ENCODE data around the gene MPO. TPM values are rescaled to one million over a fixed set of nuclear protein-coding genes. Genes with fewer than 3 reads are reported as not detected.

The MPO gene
- total and polyA plus RNA-seq, 2 of the 8 experiments (the other 6 are each of a cell fraction or from before 2014, with no cell fraction given): 0.06 to 0.74 TPM

DNA sequence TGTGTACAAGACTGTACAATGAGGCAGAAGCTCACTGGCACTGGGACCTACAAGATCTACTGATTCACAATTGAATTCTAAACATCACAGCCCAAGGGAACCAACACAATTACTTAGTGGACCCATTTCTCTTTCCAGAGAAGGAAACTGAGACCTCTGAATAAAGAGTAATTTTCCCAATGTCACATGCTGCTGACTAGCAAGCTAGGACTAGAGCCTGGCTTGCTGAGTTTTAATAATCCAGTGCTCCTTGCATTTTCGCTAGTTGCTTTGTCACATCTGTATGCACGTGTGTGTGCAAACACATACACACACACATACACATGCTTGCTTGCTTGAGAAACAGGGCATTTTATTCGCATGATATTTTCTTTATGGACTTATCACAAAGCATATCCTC lies 46.2 kb downstream of the MPO start:
- no peak for FAIRE-seq
- no peak overlapping the region for H3K27ac ChIP-seq (ENCODE audit: low read depth, low read length)

More for the DNA sequence above, 46.2 kb downstream of the MPO start:
- no peak overlapping the region for H3K18ac ChIP-seq (ENCODE audit: extremely low read depth, low read length)
- TF ChIP-seq, protein P1, sequence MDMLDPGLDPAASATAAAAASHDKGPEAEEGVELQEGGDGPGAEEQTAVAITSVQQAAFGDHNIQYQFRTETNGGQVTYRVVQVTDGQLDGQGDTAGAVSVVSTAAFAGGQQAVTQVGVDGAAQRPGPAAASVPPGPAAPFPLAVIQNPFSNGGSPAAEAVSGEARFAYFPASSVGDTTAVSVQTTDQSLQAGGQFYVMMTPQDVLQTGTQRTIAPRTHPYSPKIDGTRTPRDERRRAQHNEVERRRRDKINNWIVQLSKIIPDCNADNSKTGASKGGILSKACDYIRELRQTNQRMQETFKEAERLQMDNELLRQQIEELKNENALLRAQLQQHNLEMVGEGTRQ (IDR thresholded peaks at IDR 0.05; ENCODE audit: low read length): no peak
- TF ChIP-seq RXRA (IDR thresholded peaks at IDR 0.05; ENCODE audit: insufficient read depth, low read depth, low read length) (no peak), POLR2A (IDR thresholded peaks at IDR 0.05; ENCODE audit: control extremely low read depth in 1 of 2, low read depth in 2 of 2, low read length in 2 of 2) (no peak), TAF7 (optimal IDR thresholded peaks at IDR 0.05; ENCODE audit: borderline replicate concordance, low read depth, low read length) (no peak), ASH2L (IDR thresholded peaks at IDR 0.05; ENCODE audit: low read length) (no peak), CHD1 (IDR thresholded peaks at IDR 0.05; ENCODE audit: low read depth, low read length) (no peak), POLR2AphosphoS5 (IDR thresholded peaks at IDR 0.05; ENCODE audit: low read depth, low read length) (no peak)
- TF ChIP-seq, protein P2, sequence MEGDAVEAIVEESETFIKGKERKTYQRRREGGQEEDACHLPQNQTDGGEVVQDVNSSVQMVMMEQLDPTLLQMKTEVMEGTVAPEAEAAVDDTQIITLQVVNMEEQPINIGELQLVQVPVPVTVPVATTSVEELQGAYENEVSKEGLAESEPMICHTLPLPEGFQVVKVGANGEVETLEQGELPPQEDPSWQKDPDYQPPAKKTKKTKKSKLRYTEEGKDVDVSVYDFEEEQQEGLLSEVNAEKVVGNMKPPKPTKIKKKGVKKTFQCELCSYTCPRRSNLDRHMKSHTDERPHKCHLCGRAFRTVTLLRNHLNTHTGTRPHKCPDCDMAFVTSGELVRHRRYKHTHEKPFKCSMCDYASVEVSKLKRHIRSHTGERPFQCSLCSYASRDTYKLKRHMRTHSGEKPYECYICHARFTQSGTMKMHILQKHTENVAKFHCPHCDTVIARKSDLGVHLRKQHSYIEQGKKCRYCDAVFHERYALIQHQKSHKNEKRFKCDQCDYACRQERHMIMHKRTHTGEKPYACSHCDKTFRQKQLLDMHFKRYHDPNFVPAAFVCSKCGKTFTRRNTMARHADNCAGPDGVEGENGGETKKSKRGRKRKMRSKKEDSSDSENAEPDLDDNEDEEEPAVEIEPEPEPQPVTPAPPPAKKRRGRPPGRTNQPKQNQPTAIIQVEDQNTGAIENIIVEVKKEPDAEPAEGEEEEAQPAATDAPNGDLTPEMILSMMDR (IDR thresholded peaks at IDR 0.05; ENCODE audit: control extremely low read depth in 1 of 3, insufficient read depth in 1 of 3, low read depth in 1 of 3, low read length in 3 of 3): no peak
- TF ChIP-seq, protein P3, sequence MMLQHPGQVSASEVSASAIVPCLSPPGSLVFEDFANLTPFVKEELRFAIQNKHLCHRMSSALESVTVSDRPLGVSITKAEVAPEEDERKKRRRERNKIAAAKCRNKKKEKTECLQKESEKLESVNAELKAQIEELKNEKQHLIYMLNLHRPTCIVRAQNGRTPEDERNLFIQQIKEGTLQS (IDR thresholded peaks at IDR 0.05; ENCODE audit: insufficient read depth, low read depth, low read length): no peak
- H4K5ac ChIP-seq (ENCODE audit: insufficient read length, low read depth, low read length): no peak overlapping the region
- no peak overlapping the region for H2BK20ac ChIP-seq (ENCODE audit: low read length)
- no peaks in the 10 kb centered on the region for H3K4me1 ChIP-seq (replicated peaks in 1 of 4; ENCODE audit: control insufficient read depth in 3 of 4, insufficient read depth in 4 of 4, low read length in 3 of 4)
- ChIA-PET POLR2A (ENCODE audit: partially characterized antibody) (no interaction called here), CTCF (ENCODE audit: partially characterized antibody) (interaction anchor here (1.5 to 1.7 kb wide), 2 partner anchors 15 to 35 kb away, joined by 3 to 5 read pairs; no protein-coding TSS in a partner anchor)
- H3K23ac ChIP-seq (ENCODE audit: insufficient read length): no peak overlapping the region
- no peak overlapping the region for H2AFZ ChIP-seq (ENCODE audit: low read length)
- no peak overlapping the region for H2BK5ac ChIP-seq (ENCODE audit: low read depth, low read length)
- no peaks in the 10 kb centered on the region for H3K9me3 ChIP-seq (ENCODE audit: insufficient read depth in 2 of 2, low read depth in 1 of 2, low read length in 1 of 2)
- DNase-seq (ENCODE audit: low read depth in 1 of 2, low spot score in 2 of 2): no peak
- no peak overlapping the region for H3K4me2 ChIP-seq (ENCODE audit: insufficient read depth in 1 of 2, low read depth in 2 of 2, low read length in 2 of 2)
- 80% methylated on average over 3 of the region's 3 CpGs; no CpG with 5 or more reads in 1 of the 2 experiments for WGBS, 2 experiments (ENCODE audit: extremely low coverage in 1 of 2, insufficient coverage in 1 of 2, insufficient read length in 1 of 2, insufficient replicate concordance in 2 of 2, low coverage in 1 of 2, low lambda C conversion rate in 2 of 2, missing lambda C conversion rate in 1 of 2)
- H4K20me1 ChIP-seq (replicated peaks in 1 of 2; ENCODE audit: control insufficient read depth in 1 of 2, insufficient read depth in 2 of 2, low read length in 2 of 2): no peaks in the 10 kb centered on the region
- no peaks in the 10 kb centered on the region for H3K36me3 ChIP-seq (ENCODE audit: control insufficient read depth in 2 of 4, insufficient read depth in 4 of 4, low read length in 3 of 4)
- H3K14ac ChIP-seq (ENCODE audit: insufficient read length): no peak overlapping the region
- peaks cover 0 to 9% (median 4%) of the 10 kb centered on the region in 4 experiments; a peak in 4 of 7 replicates for H3K27me3 ChIP-seq (replicated peaks in 1 of 4; ENCODE audit: control insufficient read depth in 3 of 4, extremely low read depth in 1 of 4, insufficient read depth in 3 of 4, low read length in 3 of 4)
- H3K79me2 ChIP-seq (ENCODE audit: control insufficient read depth in 1 of 2, insufficient read depth in 2 of 2, low read length in 2 of 2): no peaks in the 10 kb centered on the region
- no peak overlapping the region for H4K8ac ChIP-seq (ENCODE audit: extremely low read depth, insufficient read depth, low read length)
- H2BK120ac ChIP-seq (replicated peaks; ENCODE audit: low read depth, low read length): no peak overlapping the region
- H3K4ac ChIP-seq (replicated peaks; ENCODE audit: insufficient read length, low read depth, low read length): no peak overlapping the region
- H4K91ac ChIP-seq (replicated peaks; ENCODE audit: insufficient read length, low read length): no peak overlapping the region
- H2BK15ac ChIP-seq (ENCODE audit: low read length): no peak overlapping the region
- H2BK12ac ChIP-seq (ENCODE audit: low read depth, low read length): no peak overlapping the region
- H3K9ac ChIP-seq (replicated peaks in 1 of 4; ENCODE audit: extremely low read depth in 1 of 4, low read depth in 3 of 4, low read length in 3 of 4): no peak overlapping the region
- no peak overlapping the region for H3K56ac ChIP-seq (replicated peaks; ENCODE audit: insufficient read length, low read depth, low read length)
- H2AK5ac ChIP-seq (ENCODE audit: low read depth, low read length): no peak overlapping the region
- H3K79me1 ChIP-seq (ENCODE audit: low read depth, low read length): no peaks in the 10 kb centered on the region
- no peaks in the 10 kb centered on the region for H3K23me2 ChIP-seq (ENCODE audit: low read depth, low read length)
- no peak overlapping the region for H3K4me3 ChIP-seq (ENCODE audit: extremely low read depth in 1 of 4, insufficient read depth in 2 of 4, low read depth in 3 of 4, low read length in 4 of 4)
